ENCODE measurements around the gene VAV3.

The VAV3 gene

DNA sequence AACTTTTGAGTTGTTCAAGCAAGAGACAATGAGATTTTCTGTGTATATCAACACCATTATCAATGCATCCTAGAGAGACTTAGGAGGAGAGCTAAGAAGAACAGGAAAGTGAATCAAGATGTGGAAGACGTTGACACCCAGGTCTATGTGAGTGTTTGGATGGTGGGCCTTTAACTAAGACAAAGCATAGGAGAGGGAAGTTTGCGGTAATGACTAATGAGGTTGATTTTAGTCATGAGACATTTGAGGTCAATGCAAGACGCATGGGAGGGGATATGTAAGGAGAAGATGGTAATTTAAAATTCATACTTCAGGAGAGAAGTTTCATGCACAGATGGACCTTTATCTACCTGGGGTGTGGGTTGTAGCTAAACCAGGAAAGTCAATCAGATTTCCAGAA, 269.6 kb downstream of the VAV3 start:
- ChIA-PET POLR2A (no interaction called here), CTCF (no interaction called here)
- no peak overlapping the region for H3K4me3 ChIP-seq (ENCODE audit: low read depth, low read length)
- TF ChIP-seq, protein P1, sequence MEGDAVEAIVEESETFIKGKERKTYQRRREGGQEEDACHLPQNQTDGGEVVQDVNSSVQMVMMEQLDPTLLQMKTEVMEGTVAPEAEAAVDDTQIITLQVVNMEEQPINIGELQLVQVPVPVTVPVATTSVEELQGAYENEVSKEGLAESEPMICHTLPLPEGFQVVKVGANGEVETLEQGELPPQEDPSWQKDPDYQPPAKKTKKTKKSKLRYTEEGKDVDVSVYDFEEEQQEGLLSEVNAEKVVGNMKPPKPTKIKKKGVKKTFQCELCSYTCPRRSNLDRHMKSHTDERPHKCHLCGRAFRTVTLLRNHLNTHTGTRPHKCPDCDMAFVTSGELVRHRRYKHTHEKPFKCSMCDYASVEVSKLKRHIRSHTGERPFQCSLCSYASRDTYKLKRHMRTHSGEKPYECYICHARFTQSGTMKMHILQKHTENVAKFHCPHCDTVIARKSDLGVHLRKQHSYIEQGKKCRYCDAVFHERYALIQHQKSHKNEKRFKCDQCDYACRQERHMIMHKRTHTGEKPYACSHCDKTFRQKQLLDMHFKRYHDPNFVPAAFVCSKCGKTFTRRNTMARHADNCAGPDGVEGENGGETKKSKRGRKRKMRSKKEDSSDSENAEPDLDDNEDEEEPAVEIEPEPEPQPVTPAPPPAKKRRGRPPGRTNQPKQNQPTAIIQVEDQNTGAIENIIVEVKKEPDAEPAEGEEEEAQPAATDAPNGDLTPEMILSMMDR (IDR thresholded peaks at IDR 0.05; ENCODE audit: insufficient read depth, low read length, missing control alignments) = no peak
- DNase-seq (ENCODE audit: low read depth, low spot score) = no peak

DNA sequence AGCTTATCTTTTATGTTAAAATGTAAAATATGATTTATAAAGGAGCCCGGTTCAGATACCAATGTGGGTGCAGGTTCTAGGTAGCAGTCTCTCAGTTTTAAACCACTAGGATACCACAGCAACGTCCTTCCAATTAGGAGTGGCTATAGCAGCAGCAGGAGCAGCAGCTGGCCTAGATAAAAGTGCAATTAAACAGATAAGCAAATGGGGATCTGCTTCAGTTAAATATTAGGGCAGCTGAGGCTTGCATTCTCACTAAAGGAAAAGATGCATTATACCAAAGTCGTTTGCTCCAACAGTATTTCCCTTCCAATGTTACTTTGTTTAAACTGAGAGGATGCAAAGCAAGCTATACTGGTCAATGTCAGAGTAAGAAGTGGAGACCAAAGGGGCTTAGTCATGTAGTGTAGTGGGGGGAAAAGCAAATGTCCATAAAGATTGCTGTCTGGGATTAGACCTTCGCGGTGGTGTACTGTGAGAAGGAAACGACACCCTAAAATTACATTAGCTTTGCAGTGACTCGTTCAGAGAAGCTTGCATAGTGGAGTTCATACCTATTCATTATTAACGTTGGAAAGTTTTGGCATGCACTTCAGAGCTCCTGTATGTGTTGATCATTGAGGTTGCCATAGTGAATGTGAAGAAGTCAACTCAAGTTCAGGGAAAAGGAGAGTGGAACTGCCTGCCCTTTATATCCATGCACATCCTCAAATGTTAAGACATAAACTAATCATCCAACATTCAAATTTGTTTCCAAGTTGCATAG, 272.2 kb downstream of the VAV3 start:
- DNase-seq (ENCODE audit: low read depth, low spot score) = no peak
- POLR2A ChIA-PET = no interaction called here
- TF ChIP-seq, protein P1 (IDR thresholded peaks at IDR 0.05; ENCODE audit: insufficient read depth, low read length, missing control alignments) = no peak
- CTCF ChIA-PET = no interaction called here
- H3K4me3 ChIP-seq (ENCODE audit: low read depth, low read length) = no peak overlapping the region

DNA sequence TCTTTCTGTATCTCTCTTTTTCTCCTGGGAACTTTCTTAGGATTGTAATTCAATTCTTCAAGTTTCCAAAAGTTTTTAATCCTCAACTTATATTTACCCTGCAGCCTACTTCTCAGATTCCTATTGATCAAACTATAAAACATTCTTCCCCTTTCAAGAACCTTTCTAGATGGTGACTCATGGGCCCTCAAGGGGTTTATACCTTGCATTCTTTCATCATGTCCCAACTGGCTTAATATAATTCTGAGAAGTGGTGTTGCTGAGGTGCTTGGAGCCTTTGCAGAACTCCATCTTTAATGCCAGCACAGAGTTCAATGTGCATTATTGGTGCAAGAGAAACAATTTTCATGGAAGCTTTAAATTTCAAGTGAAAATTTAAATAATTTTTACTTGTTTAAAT, 273.4 kb downstream of the VAV3 start:
- TF ChIP-seq, protein P1 (IDR thresholded peaks at IDR 0.05; ENCODE audit: insufficient read depth, low read length, missing control alignments) = no peak
- DNase-seq (ENCODE audit: low read depth, low spot score) = no peak
- no peak overlapping the region for H3K4me3 ChIP-seq (ENCODE audit: low read depth, low read length)
- ChIA-PET CTCF (no interaction called here), POLR2A (no interaction called here)

DNA sequence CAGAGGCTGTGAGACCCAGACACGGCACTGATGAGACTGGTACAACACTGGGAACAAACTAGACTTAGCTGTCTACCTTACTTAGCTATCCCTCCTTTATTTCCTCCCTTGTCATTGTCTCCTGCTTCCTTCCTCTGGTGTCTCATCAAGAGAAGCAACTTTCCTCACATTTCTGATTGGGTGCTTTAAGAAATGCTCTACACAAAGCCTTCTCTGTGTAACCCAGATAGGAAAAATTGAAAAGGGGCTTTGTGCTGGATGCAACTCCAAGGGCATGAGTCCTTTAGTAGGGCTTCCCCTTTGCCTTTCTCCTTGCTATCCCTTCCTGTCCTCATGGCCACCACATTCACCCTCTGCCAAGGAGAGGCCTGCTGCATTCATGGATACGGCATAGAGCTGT, 274.5 kb downstream of the VAV3 start:
- no peak for DNase-seq (ENCODE audit: low read depth, low spot score)
- TF ChIP-seq, protein P1 (IDR thresholded peaks at IDR 0.05; ENCODE audit: insufficient read depth, low read length, missing control alignments) = no peak
- ChIA-PET CTCF (interaction anchor here (1.5 kb wide), 1 partner anchor 16 kb away, joined by 4 read pairs; no protein-coding TSS in a partner anchor), POLR2A (no interaction called here)
- H3K4me3 ChIP-seq (ENCODE audit: low read depth, low read length) = no peak overlapping the region

DNA sequence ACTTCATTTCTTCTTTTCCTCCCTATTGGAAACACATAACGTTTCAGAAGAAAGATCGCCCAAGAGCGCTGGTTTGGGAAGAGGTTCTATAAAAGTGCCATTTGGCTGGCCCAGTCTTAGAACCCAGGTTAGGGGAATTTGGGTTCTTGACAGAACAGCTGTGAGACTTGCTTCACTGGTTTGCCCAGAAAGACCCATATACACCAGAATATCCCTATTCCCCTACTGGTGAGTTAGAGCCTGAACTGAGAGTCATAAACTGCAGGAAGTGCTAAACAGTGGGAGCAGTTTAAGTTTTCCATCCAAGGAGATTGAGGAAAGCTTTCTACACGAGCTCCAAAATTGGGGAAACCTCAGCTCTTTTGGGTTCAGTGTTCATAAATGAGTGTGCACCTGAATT, 275.2 kb downstream of the VAV3 start:
- ChIA-PET POLR2A (no interaction called here), CTCF (interaction anchor here (0.8 to 2.0 kb wide), 3 partner anchors 16 to 402 kb away, joined by 3 to 4 read pairs (median 4); no protein-coding TSS in a partner anchor)
- no peak overlapping the region for H3K4me3 ChIP-seq (ENCODE audit: low read depth, low read length)
- DNase-seq (ENCODE audit: low read depth, low spot score) = no peak
- TF ChIP-seq, protein P1 (IDR thresholded peaks at IDR 0.05; ENCODE audit: insufficient read depth, low read length, missing control alignments) = no peak

DNA sequence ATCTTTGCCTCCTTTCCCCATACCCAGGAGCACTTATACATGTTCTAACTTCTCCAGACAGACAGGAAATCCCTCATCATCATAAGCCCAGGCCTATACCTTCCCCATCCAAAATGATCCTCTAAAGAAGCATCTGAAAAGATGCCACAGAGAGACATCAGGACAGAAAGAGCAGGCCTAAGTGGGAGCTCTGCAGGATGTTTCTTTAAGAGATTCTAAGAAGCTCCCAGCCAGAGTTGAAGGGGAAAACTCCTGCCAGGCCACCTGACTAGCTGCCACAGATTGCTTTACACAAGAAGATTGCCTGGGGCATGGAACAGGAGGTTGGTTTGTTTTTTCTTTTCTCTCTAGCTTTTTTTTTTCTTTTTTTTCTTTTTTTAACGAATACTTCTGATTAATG, 275.8 kb downstream of the VAV3 start:
- CTCF ChIA-PET = interaction anchor here (0.8 to 2.0 kb wide), 3 partner anchors 15 to 402 kb away, joined by 3 to 4 read pairs (median 4); no protein-coding TSS in a partner anchor

More for the DNA sequence above, 275.8 kb downstream of the VAV3 start:
- POLR2A ChIA-PET = no interaction called here
- no peak for DNase-seq (ENCODE audit: low read depth, low spot score)
- TF ChIP-seq, protein P1 (IDR thresholded peaks at IDR 0.05; ENCODE audit: insufficient read depth, low read length, missing control alignments) = no peak
- no peak overlapping the region for H3K4me3 ChIP-seq (ENCODE audit: low read depth, low read length)

Measured in AG04449 (cell line).